ENCODE measurements around the gene C3orf49. TPM values are rescaled to one million over a fixed set of nuclear protein-coding genes. Genes with fewer than 3 reads are reported as not detected.

Gene C3orf49
- total RNA-seq, 4 donors from 2014 or later: not detected

GRCh38 chr3:63809607-63810006 lies 9.5 kb upstream of the C3orf49 start:
- Histone ChIP-seq H3K9me3 (no peaks in the 10 kb centered on the region), H3K27me3 (no peaks in the 10 kb centered on the region), H3K36me3 (no peaks in the 10 kb centered on the region), H3K4me3 (no peak overlapping the region), H3K4me1 (no peaks in the 10 kb centered on the region), H3K27ac (replicated peaks in 1 of 4) (no peak overlapping the region)
- intact Hi-C loops (cut with DNase I): loop anchor here (10.0 kb wide), 1 partner anchor 1185 kb away; no protein-coding TSS in a partner anchor
- WGBS: 92% methylated on average over 6 of the region's 6 CpGs
- no peak for TF ChIP-seq POLR2A (IDR thresholded peaks at IDR 0.05; ENCODE audit: low read depth)
- no peak for TF ChIP-seq EP300 (IDR thresholded peaks at IDR 0.05)
- TF ChIP-seq POLR2AphosphoS5 (IDR thresholded peaks at IDR 0.05): no peak
- TF ChIP-seq CTCF (IDR thresholded peaks at IDR 0.05): no peak
- DNase-seq (ENCODE audit: extremely low spot score): no peak

- intact Hi-C loops (cut with DNase I): loop anchor here (10.0 kb wide), 1 partner anchor 1189 kb away; no protein-coding TSS in a partner anchor
- DNase-seq (ENCODE audit: extremely low spot score): no peak
- Histone ChIP-seq H3K9me3 (no peaks in the 10 kb centered on the region), H3K27me3 (no peaks in the 10 kb centered on the region), H3K36me3 (no peaks in the 10 kb centered on the region), H3K27ac (replicated peaks in 1 of 4) (no peak overlapping the region), H3K4me3 (no peak overlapping the region), H3K4me1 (peaks cover 0 to 6% (median 5%) of the 10 kb centered on the region in 4 donors)
- WGBS: 86% methylated on average over 3 of the region's 3 CpGs
- TF ChIP-seq POLR2A (IDR thresholded peaks at IDR 0.05; ENCODE audit: low read depth): no peak
- TF ChIP-seq POLR2AphosphoS5 (IDR thresholded peaks at IDR 0.05): no peak
- no peak for TF ChIP-seq EP300 (IDR thresholded peaks at IDR 0.05)
- no peak for TF ChIP-seq CTCF (IDR thresholded peaks at IDR 0.05)
Observed at GRCh38 chr3:63814237-63814636, 4.9 kb upstream of the C3orf49 start.

- Histone ChIP-seq H3K27ac (replicated peaks in 1 of 4) (no peak overlapping the region), H3K9me3 (no peaks in the 10 kb centered on the region), H3K36me3 (no peaks in the 10 kb centered on the region), H3K4me3 (no peak overlapping the region), H3K4me1 (peaks cover 0 to 6% (median 5%) of the 10 kb centered on the region in 4 donors), H3K27me3 (no peaks in the 10 kb centered on the region)
- TF ChIP-seq EP300 (IDR thresholded peaks at IDR 0.05) (no peak), CTCF (IDR thresholded peaks at IDR 0.05) (no peak), POLR2AphosphoS5 (IDR thresholded peaks at IDR 0.05) (no peak), POLR2A (IDR thresholded peaks at IDR 0.05; ENCODE audit: low read depth) (no peak)
- no peak for DNase-seq (ENCODE audit: extremely low spot score)
- 98% methylated on average over 5 of the region's 5 CpGs for WGBS
- intact Hi-C loops (cut with DNase I): loop anchor here (10.0 kb wide), 1 partner anchor 1192 kb away; no protein-coding TSS in a partner anchor
Observed at GRCh38 chr3:63817225-63817624, 1.9 kb upstream of the C3orf49 start.

GRCh38 chr3:63818282-63819150 lies 583 bp upstream of the C3orf49 start:
- Histone ChIP-seq H3K27me3 (no peaks in the 10 kb centered on the region), H3K9me3 (no peaks in the 10 kb centered on the region), H3K4me1 (peaks cover 0 to 6% (median 5%) of the 10 kb centered on the region in 4 donors), H3K36me3 (peaks cover 0 to 5% (median 0%) of the 10 kb centered on the region in 4 donors), H3K4me3 (no peak overlapping the region), H3K27ac (replicated peaks in 1 of 4) (no peak overlapping the region)
- DNase-seq (ENCODE audit: extremely low spot score): no peak
- 28% methylated on average over 10 of the region's 10 CpGs for WGBS
- intact Hi-C loops (cut with DNase I): loop anchor here (2.0 to 10.0 kb wide), 2 partner anchors 468 to 1194 kb away; no protein-coding TSS in a partner anchor
- TF ChIP-seq POLR2AphosphoS5 (IDR thresholded peaks at IDR 0.05) (no peak), CTCF (IDR thresholded peaks at IDR 0.05) (peak; percentile 82 to 86 (median 84)), POLR2A (IDR thresholded peaks at IDR 0.05; ENCODE audit: low read depth) (no peak), EP300 (IDR thresholded peaks at IDR 0.05) (no peak)

All from esophagus muscularis mucosa (tissue), 4 donors.